ENCODE measurements around the gene RNF166. TPM values are rescaled to one million over a fixed set of nuclear protein-coding genes. Genes with fewer than 3 reads are reported as not detected.
A peak's percentile ranks its signal among the peaks of the same experiment; 100 is the strongest.

The RNF166 gene
- total RNA-seq, 1 donor from 2014 or later, result 21.4 TPM

DNA sequence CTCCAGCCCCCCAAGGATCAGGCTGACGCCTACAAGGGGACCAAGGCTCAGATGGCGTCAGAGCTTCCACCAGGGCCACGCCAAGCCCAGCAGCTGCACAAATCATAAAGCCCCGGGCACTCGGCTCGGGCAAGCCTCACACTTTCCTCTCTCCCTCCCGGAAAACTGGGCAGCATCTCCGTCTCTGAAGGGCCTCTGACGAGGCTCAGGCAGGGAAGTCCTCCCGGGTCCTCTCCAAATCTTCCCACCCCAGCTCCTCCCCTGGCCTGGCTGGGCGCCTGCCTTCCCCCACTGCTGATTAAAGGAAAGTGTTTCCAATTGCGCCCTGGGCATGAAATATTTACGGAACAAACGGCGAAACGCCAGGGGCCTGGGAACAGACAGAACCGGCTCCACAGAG, 40.3 kb upstream of the RNF166 start:
- Mint-ChIP-seq H3K4me3 (no peak overlapping the region), H3K27me3 (ENCODE audit: low read depth) (no peaks in the 10 kb centered on the region), H3K27ac (no peak overlapping the region), H3K36me3 (no peaks in the 10 kb centered on the region), H3K4me1 (no peaks in the 10 kb centered on the region), H3K9me3 (no peaks in the 10 kb centered on the region)
- no peak for DNase-seq (ENCODE audit: low spot score in 2 of 2, unreplicated experiment in 2 of 2)
- TF ChIP-seq, protein P1, sequence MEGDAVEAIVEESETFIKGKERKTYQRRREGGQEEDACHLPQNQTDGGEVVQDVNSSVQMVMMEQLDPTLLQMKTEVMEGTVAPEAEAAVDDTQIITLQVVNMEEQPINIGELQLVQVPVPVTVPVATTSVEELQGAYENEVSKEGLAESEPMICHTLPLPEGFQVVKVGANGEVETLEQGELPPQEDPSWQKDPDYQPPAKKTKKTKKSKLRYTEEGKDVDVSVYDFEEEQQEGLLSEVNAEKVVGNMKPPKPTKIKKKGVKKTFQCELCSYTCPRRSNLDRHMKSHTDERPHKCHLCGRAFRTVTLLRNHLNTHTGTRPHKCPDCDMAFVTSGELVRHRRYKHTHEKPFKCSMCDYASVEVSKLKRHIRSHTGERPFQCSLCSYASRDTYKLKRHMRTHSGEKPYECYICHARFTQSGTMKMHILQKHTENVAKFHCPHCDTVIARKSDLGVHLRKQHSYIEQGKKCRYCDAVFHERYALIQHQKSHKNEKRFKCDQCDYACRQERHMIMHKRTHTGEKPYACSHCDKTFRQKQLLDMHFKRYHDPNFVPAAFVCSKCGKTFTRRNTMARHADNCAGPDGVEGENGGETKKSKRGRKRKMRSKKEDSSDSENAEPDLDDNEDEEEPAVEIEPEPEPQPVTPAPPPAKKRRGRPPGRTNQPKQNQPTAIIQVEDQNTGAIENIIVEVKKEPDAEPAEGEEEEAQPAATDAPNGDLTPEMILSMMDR (IDR thresholded peaks at IDR 0.05; ENCODE audit: unreplicated experiment), result no peak

DNA sequence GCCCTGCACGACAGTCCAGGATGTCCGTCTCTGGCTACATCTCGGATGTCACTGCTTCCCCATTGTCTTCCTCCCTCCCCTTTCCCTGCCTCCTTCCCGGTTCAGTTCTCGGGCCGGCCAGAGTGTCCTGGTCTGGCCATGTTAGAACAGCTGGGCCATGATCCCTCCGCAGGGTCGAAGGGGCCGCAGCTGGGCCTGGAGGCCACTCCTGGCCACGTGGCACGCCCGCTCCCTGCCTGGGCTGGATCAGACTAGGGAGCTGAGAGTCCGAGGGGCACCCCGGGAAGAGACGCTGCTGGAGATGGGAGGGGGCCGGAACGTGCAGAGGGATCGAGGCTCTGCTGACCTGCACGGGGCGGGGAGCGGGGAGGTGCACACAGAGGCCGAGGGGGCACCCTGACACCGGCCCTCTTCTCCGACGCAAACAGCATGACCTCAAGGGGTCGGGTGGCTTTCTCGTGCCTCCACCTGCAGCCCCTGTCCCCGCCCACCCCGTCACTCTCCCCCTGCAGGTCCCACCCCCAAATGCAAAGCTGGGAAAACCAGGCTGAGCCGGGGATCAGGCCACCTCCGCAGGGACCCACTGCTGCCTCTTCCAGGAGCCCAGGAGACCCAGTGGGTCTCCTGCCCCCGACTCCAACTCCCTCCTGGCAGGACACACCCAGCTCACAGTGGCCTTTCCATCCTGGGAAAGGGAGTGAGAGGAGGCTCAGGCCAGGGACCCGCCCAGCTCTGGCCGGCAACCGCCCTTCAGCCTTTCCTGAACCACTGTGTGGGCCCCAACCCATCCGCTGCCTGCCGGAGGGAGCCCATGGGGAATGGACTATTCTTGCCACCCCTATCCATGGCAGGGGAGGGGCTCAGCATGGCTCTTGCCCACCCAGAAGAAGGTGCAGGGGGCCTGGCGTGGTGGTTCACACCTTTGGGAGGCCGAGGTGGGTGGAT, 38.6 kb upstream of the RNF166 start:
- Mint-ChIP-seq H3K9me3 (no peaks in the 10 kb centered on the region), H3K4me1 (no peaks in the 10 kb centered on the region), H3K27me3 (ENCODE audit: low read depth) (no peaks in the 10 kb centered on the region), H3K27ac (no peak overlapping the region), H3K36me3 (no peaks in the 10 kb centered on the region), H3K4me3 (no peak overlapping the region)
- no peak for DNase-seq (ENCODE audit: low spot score in 2 of 2, unreplicated experiment in 2 of 2)
- TF ChIP-seq, protein P1 (IDR thresholded peaks at IDR 0.05; ENCODE audit: unreplicated experiment), result no peak

DNA sequence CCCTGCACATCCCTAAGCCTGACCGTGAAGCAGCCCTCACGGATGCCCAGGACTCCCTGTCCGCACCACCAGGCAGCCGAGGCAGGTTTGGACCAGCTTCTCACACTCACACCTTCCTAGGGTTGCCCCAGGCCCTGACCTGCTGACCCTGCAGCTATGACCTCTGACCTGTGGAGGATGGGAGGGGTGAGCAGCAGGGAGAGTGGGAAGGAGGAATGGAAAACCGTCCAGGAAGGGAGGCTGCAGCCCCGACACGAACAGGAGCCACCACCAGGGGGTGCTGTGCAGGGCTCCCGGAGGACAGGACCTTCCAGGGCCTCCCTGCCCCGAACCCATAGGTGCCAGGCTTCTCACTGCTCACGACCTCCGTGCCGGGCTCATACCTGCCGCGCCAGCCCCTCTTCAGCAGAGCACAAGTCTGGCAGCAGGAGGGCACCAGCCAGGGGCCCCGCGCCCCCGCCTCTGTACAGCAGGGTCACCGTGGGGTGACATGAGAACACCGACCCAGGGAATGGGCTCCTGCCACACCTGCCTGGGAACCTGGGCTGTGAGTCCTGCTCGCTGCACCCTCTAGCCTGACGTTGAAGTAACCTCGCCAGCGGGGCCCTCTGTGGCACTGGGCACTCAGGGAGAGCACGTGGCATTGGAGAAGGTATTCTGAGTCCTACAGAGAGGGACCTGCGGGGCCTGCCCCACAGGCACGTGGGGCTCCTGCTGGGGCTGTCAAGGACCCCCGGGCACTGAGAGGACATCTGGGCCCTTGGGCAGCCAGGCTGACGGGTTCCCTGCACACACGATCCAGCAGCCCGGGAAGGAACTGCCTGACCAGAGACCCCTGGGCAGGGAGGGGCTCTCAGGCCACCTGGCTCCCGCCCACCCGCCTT, 37.7 kb upstream of the RNF166 start:
- Mint-ChIP-seq H3K4me3 (no peak overlapping the region), H3K36me3 (no peaks in the 10 kb centered on the region), H3K27me3 (ENCODE audit: low read depth) (no peaks in the 10 kb centered on the region), H3K4me1 (no peaks in the 10 kb centered on the region), H3K9me3 (no peaks in the 10 kb centered on the region), H3K27ac (no peak overlapping the region)
- TF ChIP-seq, protein P1 (IDR thresholded peaks at IDR 0.05; ENCODE audit: unreplicated experiment), result peak; percentile 91
- peak; percentile 76 to 90 for DNase-seq (ENCODE audit: low spot score in 2 of 2, unreplicated experiment in 2 of 2)

DNA sequence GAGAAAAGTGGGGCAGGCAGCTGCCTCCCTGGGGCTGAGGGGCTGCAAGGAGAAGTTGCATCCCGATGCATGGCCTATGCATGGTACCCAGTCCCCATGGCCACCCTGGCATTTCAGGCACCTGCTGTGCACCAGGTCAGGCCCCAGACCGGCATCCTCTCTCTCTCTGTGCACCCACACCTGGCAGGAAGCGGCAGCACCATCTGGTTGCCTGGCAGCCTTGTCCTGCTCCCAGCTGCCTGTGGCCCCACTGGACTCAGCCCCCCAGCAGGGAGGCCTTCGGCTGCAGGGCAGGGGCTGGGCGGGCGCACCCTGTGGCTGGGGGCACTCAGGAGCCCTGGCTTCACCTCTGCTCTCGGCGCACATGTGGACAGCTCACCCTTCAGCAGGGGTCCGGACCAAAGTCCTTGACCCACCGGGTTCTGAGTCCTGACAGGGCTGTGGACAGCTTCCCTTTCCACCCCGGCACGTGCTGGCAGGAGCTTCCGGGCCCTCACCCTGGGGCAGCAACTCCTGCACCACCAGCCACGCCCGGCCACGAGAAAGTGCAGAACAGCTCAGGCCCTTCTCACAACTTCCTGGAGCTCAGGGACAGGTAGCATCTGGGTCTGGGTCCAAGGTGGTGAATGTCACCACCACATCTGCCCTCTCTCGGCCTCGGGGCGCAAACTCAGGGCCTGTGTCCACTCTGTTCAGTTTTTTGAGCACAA, 36.8 kb upstream of the RNF166 start:
- Mint-ChIP-seq H3K4me3 (no peak overlapping the region), H3K27ac (no peak overlapping the region), H3K36me3 (no peaks in the 10 kb centered on the region), H3K27me3 (ENCODE audit: low read depth) (no peaks in the 10 kb centered on the region), H3K9me3 (no peaks in the 10 kb centered on the region), H3K4me1 (no peaks in the 10 kb centered on the region)
- DNase-seq (ENCODE audit: low spot score in 2 of 2, unreplicated experiment in 2 of 2), result no peak
- TF ChIP-seq, protein P1 (IDR thresholded peaks at IDR 0.05; ENCODE audit: unreplicated experiment), result no peak

DNA sequence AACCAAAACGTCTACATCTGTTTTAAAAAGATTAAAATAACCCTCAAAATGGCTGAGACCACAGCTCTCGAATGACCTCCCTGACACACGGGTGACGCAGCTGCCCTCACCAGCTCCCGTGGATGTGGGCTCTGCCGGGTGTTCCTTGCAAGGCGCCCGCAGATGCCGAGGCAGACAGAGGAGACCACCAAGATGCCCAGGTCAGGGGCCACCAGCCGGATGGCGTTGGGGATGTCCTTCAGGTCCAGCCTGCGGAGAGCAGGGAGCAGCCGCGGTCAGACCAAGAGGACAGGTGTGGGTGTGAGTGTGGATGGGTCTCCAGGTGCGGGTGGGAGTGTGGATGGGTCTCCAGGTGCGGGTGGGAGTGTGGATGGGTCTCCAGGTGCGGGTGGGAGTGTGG, 35.2 kb upstream of the RNF166 start:
- DNase-seq (ENCODE audit: low spot score in 2 of 2, unreplicated experiment in 2 of 2), result no peak
- H3K27me3 Mint-ChIP-seq (ENCODE audit: low read depth), result no peaks in the 10 kb centered on the region
- TF ChIP-seq, protein P1 (IDR thresholded peaks at IDR 0.05; ENCODE audit: unreplicated experiment), result no peak
- H3K4me3 Mint-ChIP-seq, result no peak overlapping the region
- H3K36me3 Mint-ChIP-seq, result no peaks in the 10 kb centered on the region
- H3K4me1 Mint-ChIP-seq, result no peaks in the 10 kb centered on the region
- H3K9me3 Mint-ChIP-seq, result no peaks in the 10 kb centered on the region
- H3K27ac Mint-ChIP-seq, result no peak overlapping the region

Data from mesothelial cell of epicardium (in vitro differentiated cells).